VCaP (cell line): ENCODE measurements around the gene P3R3URF.

ENCODE experiments used
- H3K27ac ChIP-seq: fragments of 450-650 bp; 2 replicates; pipeline ENCODE4 v1.5.1; 2017
- CTCF ChIP-seq: fragments of 450-650 bp; conservative IDR thresholded peaks from 2 replicates; pipeline ENCODE4 v1.5.1; 2017; ENCODE audit warnings: mild to moderate bottlenecking, moderate library complexity

The P3R3URF gene

DNA sequence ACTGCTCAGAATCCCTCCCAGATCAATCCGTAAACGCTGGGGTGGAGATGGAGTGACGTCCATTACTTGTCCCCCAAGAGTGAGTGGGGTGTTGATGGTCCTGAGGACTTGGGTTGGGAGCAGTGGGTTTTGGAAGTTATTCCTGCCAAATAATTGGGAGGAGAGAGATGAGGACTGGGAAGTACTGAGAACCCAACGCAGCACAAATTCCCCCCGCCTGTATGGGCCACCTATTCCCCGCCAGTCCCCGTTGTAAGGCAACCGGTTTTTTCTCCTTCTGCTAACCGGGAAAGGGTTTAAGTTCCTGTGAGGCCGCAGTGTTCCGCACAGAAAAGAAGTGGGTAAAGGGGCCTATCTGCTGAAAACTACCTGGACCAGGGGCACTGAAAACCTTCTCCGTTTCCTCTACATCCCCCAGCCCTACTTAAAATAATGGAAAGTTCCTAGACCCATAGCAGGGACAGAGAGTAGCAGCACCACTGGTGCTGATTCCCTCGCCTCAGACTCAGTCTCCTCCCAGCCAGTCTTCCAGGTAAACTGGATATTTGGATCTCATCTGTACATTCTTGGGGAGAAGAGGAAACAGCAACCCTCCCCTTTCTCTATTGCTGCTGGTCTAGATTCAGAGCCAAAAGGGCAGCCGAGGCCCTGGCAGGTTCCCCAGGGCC, 27.6 kb upstream of the P3R3URF start:
- H3K27ac ChIP-seq, result no peak overlapping the region
- no peak for TF ChIP-seq CTCF

- TF ChIP-seq CTCF, result no peak
- peak overlapping the region; percentile 85 for H3K27ac ChIP-seq
Measured at GRCh38 chr1:46199233-46199749, 23.0 kb upstream of the P3R3URF start.

DNA sequence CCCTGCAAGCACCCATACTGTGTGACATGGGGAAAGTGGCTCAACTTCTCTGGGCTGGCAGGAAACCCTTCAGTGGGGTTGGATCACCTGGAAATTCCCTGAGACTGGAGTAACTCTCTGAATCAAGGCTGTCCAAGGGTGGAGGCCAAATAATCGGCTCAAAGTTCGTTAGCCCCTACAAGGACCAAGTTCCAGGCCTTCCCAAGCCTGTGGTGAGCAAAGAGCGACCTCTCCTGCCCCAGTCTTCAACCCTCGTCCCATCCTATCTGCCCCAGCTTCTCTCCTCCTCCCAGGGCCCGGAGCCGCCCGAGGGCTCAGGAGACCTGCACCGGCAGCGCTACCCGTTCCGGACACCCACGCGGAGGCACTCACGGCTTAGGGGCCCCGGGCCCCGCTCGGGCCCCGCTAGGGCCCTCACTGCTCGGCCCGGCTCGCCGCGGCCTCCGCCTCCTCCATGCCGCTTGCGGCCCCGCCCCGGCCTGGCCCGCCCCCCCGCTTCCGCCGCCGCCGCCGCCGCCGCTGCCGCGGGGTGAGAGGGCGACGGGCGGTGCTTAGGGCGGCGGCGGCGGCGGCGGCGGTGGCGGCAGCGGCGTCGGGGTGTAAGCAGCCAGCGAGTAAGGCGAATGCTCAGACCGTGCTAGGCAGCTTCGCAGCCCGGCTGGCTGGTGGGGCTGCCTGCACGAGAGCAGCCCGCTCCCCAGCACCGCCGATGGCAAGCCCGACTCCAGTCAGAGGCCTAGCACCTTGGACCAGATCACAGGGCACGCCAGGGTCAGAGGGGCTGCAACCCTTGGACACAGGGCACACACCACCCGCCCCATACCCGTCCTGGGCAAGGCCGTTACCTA, 21.9 kb upstream of the P3R3URF start, which contains the start of gene POMGNT1:
POMGNT1 (minus strand) TSS at position 471 of the 848 bp plus-strand sequence. CDS start 613 bp downstream, outside the sequence.
- H3K27ac ChIP-seq, result peak within 1 kb of the TSS; percentile 85
- peak; percentile 58 for TF ChIP-seq CTCF

DNA sequence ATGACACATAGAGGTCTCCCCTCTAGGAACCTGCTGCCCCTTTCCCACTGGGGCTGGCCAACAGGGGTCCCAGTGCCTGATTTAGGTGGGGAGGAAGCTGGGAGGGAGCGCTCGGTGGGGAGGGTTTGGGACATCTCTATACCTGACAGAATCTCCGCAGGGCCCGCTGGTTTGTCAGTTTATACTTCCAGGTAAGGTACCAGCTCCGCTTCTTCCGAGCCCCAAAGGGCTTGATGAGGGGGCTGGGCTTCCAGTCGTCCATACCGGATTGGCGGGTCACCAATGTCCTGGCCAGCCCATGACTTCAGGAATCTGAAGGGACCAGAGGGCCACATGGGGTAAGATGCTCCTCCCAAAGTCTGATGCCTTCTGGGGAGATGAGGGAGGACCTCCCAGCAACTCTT, 21.3 kb upstream of the P3R3URF start:
- TF ChIP-seq CTCF, result no peak
- peak overlapping the region; percentile 85 for H3K27ac ChIP-seq

GRCh38 chr1:46196609-46197008, 20.3 kb upstream of the P3R3URF start:
- TF ChIP-seq CTCF, result no peak
- no peak overlapping the region; the same call in 1 of the 2 replicates for H3K27ac ChIP-seq

- no peak overlapping the region for H3K27ac ChIP-seq
- no peak for TF ChIP-seq CTCF
Measured at GRCh38 chr1:46194641-46195193, 18.4 kb upstream of the P3R3URF start.

GRCh38 chr1:46193984-46194570, 17.8 kb upstream of the P3R3URF start:
- H3K27ac ChIP-seq, result no peak overlapping the region
- no peak for TF ChIP-seq CTCF
